Neural cell (in vitro differentiated cells): ENCODE data around the gene IL22RA2. TPM values are rescaled to one million over a fixed set of nuclear protein-coding genes. Genes with fewer than 3 reads are reported as not detected.

Experiments
- H2AFZ ChIP-seq: fragments of 200-600, 300-800 bp; sonication (generic), shearing (Covaris generic); 2 replicates; pipeline ENCODE4 v1.6.0; 2014; ENCODE audit warnings: low read depth, mild to moderate bottlenecking, antibody characterized with exemption, low read length, moderate library complexity
- H3F3A ChIP-seq: fragments of 200-600 bp; shearing (Covaris generic); 2 replicates; pipeline ENCODE4 v1.6.1; 2016; ENCODE audit warnings: mild to moderate bottlenecking, moderate library complexity, mixed read lengths, antibody characterized with exemption, low read length; ENCODE audit not compliant: insufficient read depth, poor library complexity, severe bottlenecking
- H3K27ac ChIP-seq: fragments of 200-600, 300-800 bp; sonication (generic), shearing (Covaris generic); 2 replicates; pipeline ENCODE4 v1.5.1; 2014; ENCODE audit warnings: mild to moderate bottlenecking, low read length, moderate library complexity
- H3K27me3 ChIP-seq: fragments of 300-800, 200-600 bp; sonication (generic), shearing (Covaris generic); 2 replicates; pipeline ENCODE4 v1.6.0; 2014; ENCODE audit warnings: mild to moderate bottlenecking, low read depth, low read length, moderate library complexity; ENCODE audit not compliant: insufficient read depth
- H3K36me3 ChIP-seq: fragments of 300-800, 200-600 bp; sonication (generic), shearing (Covaris generic); 2 replicates; pipeline ENCODE4 v1.5.1; 2014; ENCODE audit warnings: mild to moderate bottlenecking, antibody characterized with exemption, low read length, moderate library complexity; ENCODE audit not compliant: insufficient read depth
- H3K4me2 ChIP-seq: fragments of 300-800, 200-600 bp; sonication (generic), shearing (Covaris generic); 2 replicates; pipeline ENCODE4 v1.6.0; 2014; ENCODE audit warnings: mild to moderate bottlenecking, low read length
- H3K4me3 ChIP-seq: fragments of 300-800, 200-600 bp; sonication (generic), shearing (Covaris generic); 2 replicates; pipeline ENCODE4 v1.5.1; 2014; ENCODE audit warnings: mild to moderate bottlenecking, low read length, moderate library complexity
- H3K79me2 ChIP-seq: fragments of 200-600 bp; shearing (Covaris generic); replicated peaks from 2 replicates; pipeline ENCODE4 v1.6.0; 2014; ENCODE audit warnings: mild to moderate bottlenecking, low read length, moderate library complexity; ENCODE audit not compliant: insufficient read depth
- H3K9ac ChIP-seq: fragments of 300-800, 200-600 bp; sonication (generic), shearing (Covaris generic); 2 replicates; pipeline ENCODE4 v1.6.1; 2016; ENCODE audit warnings: mild to moderate bottlenecking, low read length, mixed read lengths
- H3K9me2 ChIP-seq: fragments of 200-600 bp; shearing (Covaris generic); 2 replicates; pipeline ENCODE4 v1.6.1; 2016; ENCODE audit warnings: mild to moderate bottlenecking, low read length, mixed read lengths; ENCODE audit not compliant: insufficient read depth
- H3K9me3 ChIP-seq: fragments of 200-600, 300-800 bp; sonication (generic), shearing (Covaris generic); 2 replicates; pipeline ENCODE4 v1.6.1; 2016; ENCODE audit warnings: mild to moderate bottlenecking, mixed run types, low read length, moderate library complexity, mixed read lengths
- H4K20me1 ChIP-seq: fragments of 200-600 bp; shearing (Covaris generic); 2 replicates; pipeline ENCODE4 v1.6.1; 2016; ENCODE audit warnings: mild to moderate bottlenecking, mixed run types; ENCODE audit not compliant: insufficient read depth
- EP300 ChIP-seq: fragments of 450-650 bp; conservative IDR thresholded peaks from 2 replicates; pipeline ENCODE4 v1.6.1; 2014; ENCODE audit warnings: antibody characterized with exemption, mild to moderate bottlenecking, moderate library complexity; ENCODE audit not compliant: poor library complexity, severe bottlenecking
- EZH2 ChIP-seq: fragments of 200-600, 300-800 bp; shearing (Covaris generic), sonication (generic); IDR thresholded peaks from 2 replicates; pipeline ENCODE4 v1.6.1; 2014; ENCODE audit warnings: antibody characterized with exemption, low read length, borderline replicate concordance, mild to moderate bottlenecking; ENCODE audit not compliant: insufficient read depth, poor library complexity, severe bottlenecking
- MXI1 ChIP-seq: fragments of 450-650 bp; conservative IDR thresholded peaks from 2 replicates; pipeline ENCODE4 v1.6.1; 2014; ENCODE audit warnings: antibody characterized with exemption, mild to moderate bottlenecking; ENCODE audit not compliant: poor library complexity, severe bottlenecking
- POLR2AphosphoS5 ChIP-seq: IDR thresholded peaks from 2 replicates; pipeline ENCODE4 v1.6.1; 2012
- RAD21 ChIP-seq: fragments of 450-650 bp; conservative IDR thresholded peaks from 2 replicates; pipeline ENCODE4 v1.6.1; 2014; ENCODE audit warnings: antibody characterized with exemption, mild to moderate bottlenecking, moderate library complexity
- SMC3 ChIP-seq: fragments of 450-650 bp; conservative IDR thresholded peaks from 2 replicates; pipeline ENCODE4 v1.6.1; 2014; ENCODE audit warnings: antibody characterized with exemption, mild to moderate bottlenecking, moderate library complexity; ENCODE audit not compliant: poor library complexity
- TAF1 ChIP-seq: IDR thresholded peaks from 2 replicates; pipeline ENCODE4 v1.6.1; 2012; ENCODE audit warnings: low read depth
- polyA plus RNA-seq: library from polyadenylated mRNA; depleted of rRNA; stranded (reverse); fragments of >200 nt; gene quantifications from 2 replicates; pipeline ENCODE4 v1.2.3, GENCODE V29; 2014
- TF ChIP-seq, protein P1 (sequence below): fragments of 450-650 bp; IDR thresholded peaks from 2 replicates; pipeline ENCODE4 v1.5.1; 2014; ENCODE audit warnings: antibody characterized with exemption, mild to moderate bottlenecking, moderate library complexity; ENCODE audit not compliant: poor library complexity, severe bottlenecking
- TF ChIP-seq, protein P2 (sequence below): IDR thresholded peaks from 2 replicates; pipeline ENCODE4 v1.6.1; 2012; ENCODE audit warnings: borderline replicate concordance

IL22RA2 gene
- polyA plus RNA-seq, 1 donor from 2014 or later: not detected

DNA sequence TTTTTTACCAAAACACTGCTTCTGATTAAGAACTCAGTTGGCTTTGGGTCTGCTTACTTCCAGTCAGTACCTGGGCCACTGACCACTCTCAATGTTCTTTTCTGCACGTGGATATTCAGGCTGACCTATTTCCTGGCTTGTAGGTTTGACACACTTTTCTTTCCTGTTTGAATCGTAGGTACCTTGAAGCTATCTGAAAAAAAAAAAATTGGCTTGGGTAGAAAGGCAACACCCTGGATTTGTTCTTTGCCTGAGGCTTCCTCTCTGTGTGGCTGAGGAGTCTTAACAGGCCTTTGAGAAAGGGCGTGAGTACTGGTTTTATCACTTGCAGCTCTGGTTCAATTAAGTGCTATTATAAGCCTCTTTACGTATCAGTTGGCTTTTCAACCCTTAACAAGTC is 68.1 kb downstream of the IL22RA2 start:
- Histone ChIP-seq H3K9ac (no peak overlapping the region), H3F3A (no peaks in the 10 kb centered on the region), H3K79me2 (no peaks in the 10 kb centered on the region), H3K9me2 (no peaks in the 10 kb centered on the region), H4K20me1 (no peaks in the 10 kb centered on the region), H3K4me2 (no peak overlapping the region), H3K27ac (no peak overlapping the region), H3K9me3 (no peaks in the 10 kb centered on the region), H2AFZ (no peak overlapping the region), H3K36me3 (no peaks in the 10 kb centered on the region), H3K27me3 (no peaks in the 10 kb centered on the region), H3K4me3 (no peak overlapping the region)
- TF ChIP-seq TAF1 (no peak), EP300 (no peak), EZH2 (no peak), MXI1 (no peak), POLR2AphosphoS5 (no peak), SMC3 (no peak), RAD21 (no peak)
- TF ChIP-seq, protein P1, sequence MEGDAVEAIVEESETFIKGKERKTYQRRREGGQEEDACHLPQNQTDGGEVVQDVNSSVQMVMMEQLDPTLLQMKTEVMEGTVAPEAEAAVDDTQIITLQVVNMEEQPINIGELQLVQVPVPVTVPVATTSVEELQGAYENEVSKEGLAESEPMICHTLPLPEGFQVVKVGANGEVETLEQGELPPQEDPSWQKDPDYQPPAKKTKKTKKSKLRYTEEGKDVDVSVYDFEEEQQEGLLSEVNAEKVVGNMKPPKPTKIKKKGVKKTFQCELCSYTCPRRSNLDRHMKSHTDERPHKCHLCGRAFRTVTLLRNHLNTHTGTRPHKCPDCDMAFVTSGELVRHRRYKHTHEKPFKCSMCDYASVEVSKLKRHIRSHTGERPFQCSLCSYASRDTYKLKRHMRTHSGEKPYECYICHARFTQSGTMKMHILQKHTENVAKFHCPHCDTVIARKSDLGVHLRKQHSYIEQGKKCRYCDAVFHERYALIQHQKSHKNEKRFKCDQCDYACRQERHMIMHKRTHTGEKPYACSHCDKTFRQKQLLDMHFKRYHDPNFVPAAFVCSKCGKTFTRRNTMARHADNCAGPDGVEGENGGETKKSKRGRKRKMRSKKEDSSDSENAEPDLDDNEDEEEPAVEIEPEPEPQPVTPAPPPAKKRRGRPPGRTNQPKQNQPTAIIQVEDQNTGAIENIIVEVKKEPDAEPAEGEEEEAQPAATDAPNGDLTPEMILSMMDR: no peak
- TF ChIP-seq, protein P2, sequence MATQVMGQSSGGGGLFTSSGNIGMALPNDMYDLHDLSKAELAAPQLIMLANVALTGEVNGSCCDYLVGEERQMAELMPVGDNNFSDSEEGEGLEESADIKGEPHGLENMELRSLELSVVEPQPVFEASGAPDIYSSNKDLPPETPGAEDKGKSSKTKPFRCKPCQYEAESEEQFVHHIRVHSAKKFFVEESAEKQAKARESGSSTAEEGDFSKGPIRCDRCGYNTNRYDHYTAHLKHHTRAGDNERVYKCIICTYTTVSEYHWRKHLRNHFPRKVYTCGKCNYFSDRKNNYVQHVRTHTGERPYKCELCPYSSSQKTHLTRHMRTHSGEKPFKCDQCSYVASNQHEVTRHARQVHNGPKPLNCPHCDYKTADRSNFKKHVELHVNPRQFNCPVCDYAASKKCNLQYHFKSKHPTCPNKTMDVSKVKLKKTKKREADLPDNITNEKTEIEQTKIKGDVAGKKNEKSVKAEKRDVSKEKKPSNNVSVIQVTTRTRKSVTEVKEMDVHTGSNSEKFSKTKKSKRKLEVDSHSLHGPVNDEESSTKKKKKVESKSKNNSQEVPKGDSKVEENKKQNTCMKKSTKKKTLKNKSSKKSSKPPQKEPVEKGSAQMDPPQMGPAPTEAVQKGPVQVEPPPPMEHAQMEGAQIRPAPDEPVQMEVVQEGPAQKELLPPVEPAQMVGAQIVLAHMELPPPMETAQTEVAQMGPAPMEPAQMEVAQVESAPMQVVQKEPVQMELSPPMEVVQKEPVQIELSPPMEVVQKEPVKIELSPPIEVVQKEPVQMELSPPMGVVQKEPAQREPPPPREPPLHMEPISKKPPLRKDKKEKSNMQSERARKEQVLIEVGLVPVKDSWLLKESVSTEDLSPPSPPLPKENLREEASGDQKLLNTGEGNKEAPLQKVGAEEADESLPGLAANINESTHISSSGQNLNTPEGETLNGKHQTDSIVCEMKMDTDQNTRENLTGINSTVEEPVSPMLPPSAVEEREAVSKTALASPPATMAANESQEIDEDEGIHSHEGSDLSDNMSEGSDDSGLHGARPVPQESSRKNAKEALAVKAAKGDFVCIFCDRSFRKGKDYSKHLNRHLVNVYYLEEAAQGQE: no peak

DNA sequence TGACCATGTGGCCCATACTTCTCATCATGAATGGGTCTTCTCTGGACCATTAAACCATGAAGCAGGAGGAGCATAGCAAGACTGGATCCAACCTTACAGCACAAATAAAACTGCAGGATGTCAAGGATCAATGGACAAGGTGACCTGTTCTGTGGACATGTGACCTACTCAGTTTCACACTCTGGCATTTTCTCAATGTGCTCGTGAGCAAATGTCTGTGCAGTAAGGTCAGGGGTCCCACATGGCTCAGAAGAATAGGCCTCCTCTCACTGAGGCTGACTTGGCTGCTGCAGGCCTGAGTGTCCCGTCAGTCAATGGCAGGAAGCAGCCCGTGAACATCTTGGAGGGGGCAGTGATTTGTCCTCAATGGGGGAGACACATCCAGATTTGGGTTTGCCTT is 68.5 kb downstream of the IL22RA2 start:
- H3K9me3 ChIP-seq: no peaks in the 10 kb centered on the region

More for the DNA sequence above, 68.5 kb downstream of the IL22RA2 start:
- Histone ChIP-seq H3K9ac (no peak overlapping the region), H3K4me3 (no peak overlapping the region), H3F3A (no peaks in the 10 kb centered on the region), H3K27me3 (no peaks in the 10 kb centered on the region), H3K27ac (no peak overlapping the region), H3K9me2 (no peaks in the 10 kb centered on the region), H4K20me1 (no peaks in the 10 kb centered on the region), H2AFZ (no peak overlapping the region), H3K79me2 (no peaks in the 10 kb centered on the region), H3K36me3 (no peaks in the 10 kb centered on the region), H3K4me2 (no peak overlapping the region)
- no peak for TF ChIP-seq SMC3
- TF ChIP-seq EP300: no peak
- TF ChIP-seq, protein P1: no peak
- TF ChIP-seq POLR2AphosphoS5: no peak
- TF ChIP-seq TAF1: no peak
- TF ChIP-seq MXI1: no peak
- TF ChIP-seq RAD21: no peak
- TF ChIP-seq EZH2: no peak
- TF ChIP-seq, protein P2: no peak
